ENCODE data around the gene ZBTB7C. TPM values are rescaled to one million over a fixed set of nuclear protein-coding genes. Genes with fewer than 3 reads are reported as not detected.

ZBTB7C gene
- total and polyA plus RNA-seq, 10 of the 15 experiments (the other 5 are each of a cell fraction or from before 2014, with no cell fraction given), result under 0.01 to 0.08 (median 0.01) TPM; not detected in 7

DNA sequence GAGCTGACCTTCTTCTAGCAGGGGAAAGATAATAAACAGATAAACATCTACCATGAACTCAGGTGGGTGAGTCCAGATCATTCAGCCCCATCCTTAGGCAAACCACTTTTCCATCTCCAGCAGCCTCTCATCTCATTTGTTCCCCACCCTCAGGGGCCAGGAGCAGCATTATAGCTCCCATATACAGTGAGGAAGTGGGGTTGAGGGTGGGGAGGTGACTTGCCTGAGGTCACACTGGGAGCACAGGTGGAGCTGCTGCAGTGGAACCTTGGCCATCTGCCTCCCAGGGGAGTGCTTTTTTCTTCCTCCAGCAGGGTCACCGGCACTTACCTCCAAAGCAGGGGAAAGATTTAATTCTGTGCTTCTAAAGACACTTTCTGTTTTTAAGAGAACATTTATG, 266.2 kb downstream of the ZBTB7C start (continued):
- TF ChIP-seq, protein P1, sequence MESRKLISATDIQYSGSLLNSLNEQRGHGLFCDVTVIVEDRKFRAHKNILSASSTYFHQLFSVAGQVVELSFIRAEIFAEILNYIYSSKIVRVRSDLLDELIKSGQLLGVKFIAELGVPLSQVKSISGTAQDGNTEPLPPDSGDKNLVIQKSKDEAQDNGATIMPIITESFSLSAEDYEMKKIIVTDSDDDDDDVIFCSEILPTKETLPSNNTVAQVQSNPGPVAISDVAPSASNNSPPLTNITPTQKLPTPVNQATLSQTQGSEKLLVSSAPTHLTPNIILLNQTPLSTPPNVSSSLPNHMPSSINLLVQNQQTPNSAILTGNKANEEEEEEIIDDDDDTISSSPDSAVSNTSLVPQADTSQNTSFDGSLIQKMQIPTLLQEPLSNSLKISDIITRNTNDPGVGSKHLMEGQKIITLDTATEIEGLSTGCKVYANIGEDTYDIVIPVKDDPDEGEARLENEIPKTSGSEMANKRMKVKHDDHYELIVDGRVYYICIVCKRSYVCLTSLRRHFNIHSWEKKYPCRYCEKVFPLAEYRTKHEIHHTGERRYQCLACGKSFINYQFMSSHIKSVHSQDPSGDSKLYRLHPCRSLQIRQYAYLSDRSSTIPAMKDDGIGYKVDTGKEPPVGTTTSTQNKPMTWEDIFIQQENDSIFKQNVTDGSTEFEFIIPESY (IDR thresholded peaks at IDR 0.05), result no peak
- TF ChIP-seq POLR2AphosphoS5 (IDR thresholded peaks at IDR 0.05; ENCODE audit: low read length) (no peak), SUPT20H (IDR thresholded peaks at IDR 0.05; ENCODE audit: borderline replicate concordance, control insufficient read depth, low read depth, low read length) (no peak), TCF3 (IDR thresholded peaks at IDR 0.05; ENCODE audit: borderline replicate concordance, insufficient read depth, low read depth, low read length) (no peak), NBN (IDR thresholded peaks at IDR 0.05) (no peak), ZNF207 (IDR thresholded peaks at IDR 0.05; ENCODE audit: borderline replicate concordance) (no peak)

DNA sequence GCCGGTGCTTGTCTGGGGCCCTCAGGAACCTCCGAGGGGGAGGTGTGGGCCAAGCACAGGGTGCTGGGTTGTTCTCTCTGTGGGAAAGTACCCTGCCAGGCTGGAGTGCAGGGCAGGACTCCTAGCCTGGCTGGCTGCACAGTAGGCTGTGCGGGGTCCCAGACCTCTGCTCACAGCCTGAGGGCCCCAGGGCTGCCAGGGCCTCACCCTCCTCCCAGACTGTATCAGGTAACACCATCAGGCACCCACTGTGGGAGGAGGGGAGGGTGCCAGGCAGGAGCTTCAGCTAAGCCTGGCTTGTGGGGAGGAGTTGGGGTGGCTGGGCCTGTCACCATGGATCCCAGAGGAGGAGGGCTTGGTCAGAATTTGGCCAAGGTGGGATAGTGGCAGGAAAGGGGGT, 266.8 kb downstream of the ZBTB7C start:
- BruUV-seq (replicated peaks), result no TSS peak
- ChIA-PET CTCF (interaction anchor here (0.6 kb wide), 1 partner anchor 1105 kb away, joined by 3 read pairs; no protein-coding TSS in a partner anchor), RAD21 (ENCODE audit: unreplicated experiment) (no interaction called here), POLR2A (no interaction called here), SMC1A (ENCODE audit: uncharacterized antibody, unreplicated experiment) (no interaction called here)
- Histone ChIP-seq H4K20me1 (ENCODE audit: control insufficient read depth, insufficient read depth) (no peaks in the 10 kb centered on the region), H3K4me3 (no peak overlapping the region), H3K36me3 (ENCODE audit: control insufficient read depth in 2 of 2, insufficient read depth in 2 of 2, low read length in 1 of 2) (no peaks in the 10 kb centered on the region), H3K9me3 (replicated peaks; ENCODE audit: control insufficient read depth, insufficient read depth, low read length) (no peaks in the 10 kb centered on the region), H3K27me3 (replicated peaks in 1 of 2; ENCODE audit: control insufficient read depth in 2 of 2, insufficient read depth in 2 of 2, low read length in 1 of 2) (peaks cover 3 to 8% of the 10 kb centered on the region in 2 experiments), H3K79me2 (ENCODE audit: control insufficient read depth, insufficient read depth, low read length) (no peaks in the 10 kb centered on the region), H3K27ac (ENCODE audit: control insufficient read depth, insufficient read depth) (no peak overlapping the region), H3K4me2 (ENCODE audit: control insufficient read depth, insufficient read depth) (no peak overlapping the region), H3K4me1 (ENCODE audit: control insufficient read depth, insufficient read depth, low read length) (no peaks in the 10 kb centered on the region), H3K9ac (ENCODE audit: control insufficient read depth, insufficient read depth, low read length) (no peak overlapping the region), H2AFZ (ENCODE audit: control insufficient read depth, low read depth, low read length) (no peak overlapping the region)
- no peak for DNase-seq (ENCODE audit: low read depth, low spot score)
- WGBS (ENCODE audit: insufficient coverage, insufficient replicate concordance, low lambda C conversion rate, missing lambda C conversion rate), result 33% methylated on average over 3 of the region's 3 CpGs
- FAIRE-seq, result no peak
- no peak for TF ChIP-seq MEF2A (IDR thresholded peaks at IDR 0.05; ENCODE audit: insufficient read depth, low read depth, low read length)
- TF ChIP-seq SRF (IDR thresholded peaks at IDR 0.05; ENCODE audit: low read depth in 2 of 2, low read length in 2 of 2), result no peak
- intact Hi-C loops (cut with micrococcal nuclease; ENCODE audit: unreplicated experiment), result no loop called here
- in situ Hi-C loops (cut with MboI), result no loop called here
- no peak for ATAC-seq

All from GM12878 (cell line).